Ureter (tissue), 1 donor: ENCODE measurements around the gene MBP. TPM values are rescaled to one million over a fixed set of nuclear protein-coding genes. Genes with fewer than 3 reads are reported as not detected.
"Not testable (repeated sequence)": the region's sequence is repeated elsewhere in the genome, so short reads cannot be mapped to it uniquely, and the experiment has no call there.

Experiments
- DNase-seq: peaks from one replicate; pipeline ENCODE4 v3.0.0-alpha.2; 2020; ENCODE audit warnings: low spot score
- total RNA-seq: library from RNA; stranded (reverse); gene quantifications from one replicate; pipeline ENCODE4 v1.2.4, GENCODE V29; 2023
- donor health status: DM: yes; HTN: yes; CAD: no.

MBP gene
- total RNA-seq, 1 donor from 2014 or later, result 78.7 TPM

DNA sequence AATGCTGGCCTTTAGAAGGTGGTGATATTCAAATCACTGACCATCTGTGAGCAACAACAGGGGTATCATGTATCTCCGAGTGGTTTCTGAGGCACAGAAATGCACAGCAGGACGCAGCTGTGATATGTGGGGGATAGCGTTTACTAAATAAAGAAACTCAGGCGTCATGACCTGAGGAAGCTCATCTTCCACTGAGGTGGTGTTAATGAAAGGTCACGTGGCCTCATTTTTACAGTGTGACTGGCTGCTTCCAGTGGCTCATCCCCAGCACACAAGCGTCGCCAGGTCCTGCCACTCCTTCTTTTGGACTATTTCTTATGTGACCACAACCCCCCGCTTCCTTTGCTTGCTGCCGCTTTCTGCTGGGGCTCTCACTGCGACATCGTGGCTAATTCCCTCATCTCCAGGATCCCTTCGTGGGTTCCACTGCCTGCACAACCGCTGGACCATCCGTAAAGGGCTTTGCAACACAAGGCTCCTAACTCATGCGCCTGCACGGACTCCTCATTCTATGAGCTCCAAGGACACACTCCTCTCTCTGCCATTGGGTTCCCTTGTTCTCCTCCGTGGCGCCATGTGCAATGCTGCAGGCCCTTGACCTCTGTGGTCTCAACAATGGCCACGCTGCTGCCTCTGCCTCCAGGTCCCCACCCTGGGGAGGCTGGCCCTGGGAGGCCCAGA is 109.3 kb downstream of the MBP start:
- DNase-seq, result peak; percentile 22

DNA sequence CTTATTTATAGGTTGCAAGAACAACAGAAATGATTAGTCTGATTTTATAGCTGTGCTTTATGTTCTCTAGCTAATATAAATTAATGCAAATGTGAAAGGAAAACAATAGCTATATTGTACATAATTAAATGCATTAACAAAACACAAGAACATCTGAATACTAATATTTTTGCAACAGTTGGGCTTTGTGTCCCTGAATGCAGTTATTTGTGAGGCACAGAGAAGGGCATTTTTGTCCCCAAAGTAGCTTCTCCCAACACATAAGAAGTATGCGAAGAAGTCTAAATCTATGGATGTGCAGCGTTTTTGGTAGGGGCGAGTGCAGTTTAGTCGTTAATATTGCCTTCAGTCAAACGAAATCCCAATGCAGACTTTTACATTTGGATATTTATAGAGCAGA is 110.0 kb downstream of the MBP start:
- DNase-seq, result no peak

DNA sequence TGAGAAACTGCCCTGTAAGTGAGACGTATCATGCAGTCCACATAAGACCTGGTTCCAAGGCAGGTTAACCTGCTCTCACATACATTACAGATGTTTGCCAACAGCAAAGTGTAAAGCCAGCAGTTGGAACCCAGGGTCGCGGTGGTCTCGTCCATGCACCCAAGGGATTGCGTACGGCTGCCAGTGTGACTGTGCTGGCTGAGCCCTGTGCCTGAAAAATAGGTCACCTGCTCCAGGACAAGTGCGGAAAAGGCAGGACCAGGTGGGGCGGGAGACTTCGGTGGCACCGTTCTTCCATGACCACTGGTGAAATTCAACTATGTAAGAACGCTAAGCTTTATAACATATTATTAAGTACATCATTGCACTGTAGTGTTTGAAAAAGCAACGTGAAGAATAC is 110.5 kb downstream of the MBP start:
- DNase-seq, result no peak

DNA sequence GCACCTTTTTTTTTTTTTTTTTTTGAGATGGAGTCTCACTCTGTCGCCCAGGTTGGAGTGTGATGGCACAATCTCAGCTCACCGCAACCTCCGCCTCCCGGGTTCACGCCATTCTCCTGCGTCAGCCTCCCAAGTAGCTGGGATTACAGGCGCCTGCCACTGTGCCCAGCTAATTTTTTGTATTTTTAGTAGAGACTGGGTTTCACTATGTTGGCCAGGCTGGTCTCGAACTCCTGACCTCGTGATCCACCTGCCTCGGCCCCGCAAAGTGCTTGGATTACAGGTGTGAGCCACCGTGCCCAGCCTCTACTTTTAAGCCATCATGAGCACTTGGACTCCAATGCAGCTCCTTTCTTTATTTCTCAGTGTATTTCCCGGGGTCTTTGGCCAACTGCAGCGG is 111.1 kb downstream of the MBP start:
- DNase-seq, result not testable (repeated sequence)

DNA sequence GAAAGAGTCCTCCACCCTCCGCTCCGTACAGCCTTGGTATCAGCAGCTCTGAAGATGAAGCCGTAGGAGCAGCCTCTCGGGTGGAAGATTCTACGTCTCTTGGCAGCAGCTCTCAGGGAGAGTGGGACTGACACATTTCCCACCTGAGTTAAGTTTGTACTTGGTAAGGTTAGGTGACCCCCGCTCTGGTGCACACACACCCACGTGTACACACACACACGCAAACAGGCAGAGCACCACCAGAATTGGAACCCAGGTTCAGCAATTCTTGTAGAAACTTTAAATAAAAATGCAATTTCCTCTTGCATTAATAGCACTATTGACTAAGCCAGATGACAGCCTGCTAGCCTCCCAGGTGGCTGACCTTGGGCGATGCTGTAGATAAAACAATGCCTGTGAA is 111.5 kb downstream of the MBP start:
- no peak for DNase-seq

DNA sequence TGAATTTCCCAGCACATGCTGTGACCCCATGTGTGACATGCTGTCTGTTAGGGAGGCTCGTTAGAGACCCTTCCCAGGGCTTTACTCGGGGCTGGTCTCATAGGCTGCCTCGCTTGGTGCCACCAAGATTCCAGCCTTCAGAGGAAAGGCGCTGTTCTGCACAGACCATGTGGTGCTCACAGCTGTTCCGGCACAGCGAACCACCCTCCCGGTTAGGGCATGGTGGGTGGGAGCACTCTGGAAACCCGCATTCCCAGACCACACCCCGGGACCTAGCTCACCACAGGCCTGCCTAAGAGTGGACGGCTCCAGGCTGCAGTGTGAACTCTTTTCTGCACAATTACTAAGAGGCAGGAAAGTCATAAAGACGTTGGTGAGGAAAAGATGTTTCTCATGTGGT is 112.0 kb downstream of the MBP start:
- DNase-seq, result no peak

DNA sequence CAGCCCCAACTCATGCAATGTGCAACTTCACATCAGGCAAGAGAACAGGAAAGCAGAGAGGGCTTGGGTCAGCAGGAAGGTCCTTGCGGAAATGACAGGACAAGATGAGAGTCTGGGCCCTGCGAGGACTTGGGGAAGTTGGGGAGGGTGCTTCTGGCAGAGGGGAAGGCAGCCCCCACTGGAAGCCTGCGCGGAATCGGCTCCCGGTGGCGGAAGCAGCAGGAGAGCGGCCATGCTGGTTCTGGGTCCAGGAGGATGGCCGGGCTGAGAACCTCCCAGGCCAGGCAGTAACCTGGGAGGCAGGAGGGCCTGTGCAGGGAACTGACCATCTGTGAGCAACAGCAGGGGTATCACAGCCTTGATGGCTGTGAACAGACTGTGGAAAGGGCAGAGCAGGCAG is 112.9 kb downstream of the MBP start:
- peak; percentile 36 for DNase-seq

DNA sequence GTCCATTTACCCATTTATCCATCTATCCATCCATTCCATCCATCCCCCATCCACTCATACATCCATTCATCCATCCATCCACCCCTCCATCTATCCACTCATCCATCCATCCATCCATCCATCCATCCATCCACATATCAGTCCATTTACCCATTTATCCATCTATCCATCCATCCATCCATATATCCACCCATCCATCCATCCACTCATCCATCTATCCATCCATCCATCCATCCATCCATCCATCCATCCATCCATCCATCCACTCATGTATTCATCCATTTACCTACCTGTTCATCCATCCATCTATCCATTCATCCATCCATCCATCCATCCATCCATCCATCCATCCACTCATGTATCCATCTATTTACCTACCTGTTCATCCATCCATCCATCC is 113.9 kb downstream of the MBP start:
- DNase-seq, result not testable (repeated sequence)

GRCh38 chr18:77017355-77017754 is 115.2 kb downstream of the MBP start:
- no peak for DNase-seq

- DNase-seq, result peak; percentile 41
Observed at GRCh38 chr18:77016936-77017335, 115.6 kb downstream of the MBP start.

- no peak for DNase-seq
Observed at GRCh38 chr18:77015771-77016710, 116.5 kb downstream of the MBP start.

DNA sequence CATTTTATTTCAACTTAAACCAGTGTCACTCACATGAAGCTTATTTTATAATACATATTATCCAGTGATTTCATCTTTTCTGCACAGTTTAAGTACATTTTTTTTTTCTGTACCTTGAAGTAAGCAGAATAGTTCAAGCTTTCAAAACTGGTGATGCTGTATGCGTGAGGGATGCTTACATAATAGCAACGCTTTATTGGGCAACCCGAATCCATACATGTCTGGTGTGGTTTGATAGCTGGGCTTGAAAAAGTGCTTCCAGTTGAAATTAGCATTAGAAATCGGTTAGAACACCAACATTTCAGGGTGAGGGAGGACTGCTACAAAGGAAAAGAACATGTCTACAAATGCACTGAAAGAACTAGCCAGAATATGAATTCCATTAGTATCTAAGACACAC is 117.4 kb downstream of the MBP start:
- DNase-seq, result no peak

DNA sequence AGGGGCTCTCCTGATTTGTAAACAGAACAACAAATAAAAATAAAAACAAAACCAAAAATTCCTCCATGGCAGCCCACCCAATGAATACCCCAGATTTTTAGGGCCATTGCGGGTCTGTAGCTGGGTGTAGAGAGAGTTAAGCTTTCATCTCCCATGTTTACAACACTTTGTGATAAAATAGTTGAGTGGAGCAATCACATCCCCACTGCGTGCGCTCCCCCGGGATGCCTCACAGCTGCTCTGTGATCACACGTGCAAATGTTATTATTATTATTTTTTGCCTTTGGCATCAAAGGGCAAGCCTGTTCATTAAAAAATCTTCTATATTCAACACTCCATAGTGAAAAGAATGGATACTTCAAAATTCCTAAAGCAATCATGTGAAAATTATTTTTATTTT is 118.0 kb downstream of the MBP start:
- DNase-seq, result no peak

DNA sequence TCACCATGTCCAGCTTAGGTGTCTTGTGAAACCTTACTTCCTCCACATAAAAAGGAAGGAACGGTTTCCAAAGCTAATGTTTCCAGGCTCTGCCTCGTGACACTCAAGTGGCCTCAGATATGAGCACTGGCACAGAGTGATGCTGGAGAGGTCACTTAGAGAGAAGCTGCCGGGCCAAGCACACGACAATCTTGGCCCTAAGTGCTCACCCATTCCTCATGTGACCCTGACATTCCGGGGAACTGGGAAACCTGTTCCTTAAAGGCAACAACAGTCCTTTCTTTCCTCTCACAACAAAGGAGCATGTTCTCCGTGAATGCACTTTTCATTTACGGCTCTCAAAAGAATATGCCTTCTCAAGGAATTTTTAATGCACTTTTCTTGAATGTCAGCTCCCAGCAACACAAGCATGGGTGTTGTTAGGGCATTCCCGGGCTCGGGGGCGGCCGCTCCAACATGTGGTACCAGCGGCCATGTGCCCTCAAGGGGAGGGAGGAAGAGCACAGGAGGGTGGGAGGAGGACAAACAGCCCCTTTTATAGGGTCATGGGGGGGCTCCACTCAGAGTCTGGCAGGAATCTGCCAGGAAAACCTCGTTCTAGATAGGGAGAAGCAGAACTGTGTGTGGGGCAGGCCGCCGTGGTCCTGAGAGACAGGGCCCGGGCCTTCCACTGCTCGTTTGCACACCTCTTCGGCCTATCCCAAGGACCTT is 118.6 kb downstream of the MBP start:
- DNase-seq, result no peak

- no peak for DNase-seq
Observed at GRCh38 chr18:77012806-77013541, 119.6 kb downstream of the MBP start.

GRCh38 chr18:77012120-77012519 is 120.5 kb downstream of the MBP start:
- DNase-seq, result no peak

DNA sequence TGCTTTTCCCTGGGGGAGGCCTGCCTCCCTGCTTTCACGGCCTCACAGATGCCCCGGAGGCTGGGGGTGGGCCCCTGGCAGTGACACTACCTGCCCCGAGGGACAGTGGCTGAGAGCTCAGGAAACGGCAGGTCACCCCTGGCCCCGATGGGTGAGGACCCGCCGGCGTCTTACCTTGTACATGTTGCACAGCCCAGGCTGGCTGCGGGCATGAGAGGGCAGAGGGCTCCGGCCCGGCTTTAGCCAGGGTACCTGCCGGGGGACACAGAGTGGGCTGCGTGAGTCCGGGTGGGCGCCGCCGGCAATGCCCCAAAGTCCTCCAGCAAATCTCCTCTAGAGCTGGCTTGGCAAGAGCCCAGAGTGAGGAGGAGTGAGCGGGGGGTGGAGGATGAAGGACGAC is 122.9 kb downstream of the MBP start:
- no peak for DNase-seq

- DNase-seq, result no peak
Observed at GRCh38 chr18:77008576-77009315, 123.8 kb downstream of the MBP start.

DNA sequence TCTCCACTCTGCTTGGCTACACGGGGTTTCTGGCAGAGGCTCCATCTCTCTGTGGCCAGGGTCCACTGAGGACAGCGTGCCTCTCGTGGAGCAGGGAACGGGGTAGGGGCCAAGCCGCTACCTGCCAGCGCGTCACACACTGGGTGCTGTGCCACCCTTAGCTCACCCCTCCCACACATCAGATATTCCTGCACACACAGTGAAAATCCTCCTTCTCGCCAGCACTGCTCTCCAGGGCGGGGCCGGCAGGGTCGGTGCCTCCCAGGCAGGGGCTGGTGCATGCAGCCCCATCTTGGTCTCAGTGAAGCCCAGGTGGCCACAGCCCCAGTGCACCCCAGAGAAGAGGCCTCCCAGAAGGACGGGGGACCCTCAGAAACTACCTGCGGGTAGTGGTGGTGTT is 124.6 kb downstream of the MBP start:
- no peak for DNase-seq

GRCh38 chr18:77007251-77007650 is 125.3 kb downstream of the MBP start:
- no peak for DNase-seq
